HG03039 (cell line): ENCODE measurements around the gene PCYT1B.
"Not testable (repeated sequence)": the region's sequence is repeated elsewhere in the genome, so short reads cannot be mapped to it uniquely, and the experiment has no call there.

Experiments
- ATAC-seq: cut with Tn5 transposase; IDR thresholded peaks from one replicate; pipeline ENCODE4 v1.9.1; 2021; ENCODE audit warnings: mild to moderate bottlenecking, moderate library complexity; ENCODE audit not compliant: unreplicated experiment

PCYT1B gene

GRCh38 chrX:24646745-24647182 lies 383 bp downstream of the PCYT1B start:
- ATAC-seq = no peak

- ATAC-seq = no peak
Observed at GRCh38 chrX:24646006-24646405, 1.1 kb downstream of the PCYT1B start.

- ATAC-seq = no peak
Observed at GRCh38 chrX:24643116-24643515, 4.0 kb downstream of the PCYT1B start.

- no peak for ATAC-seq
Observed at GRCh38 chrX:24629701-24630100, 17.4 kb downstream of the PCYT1B start.

- ATAC-seq = no peak
Observed at GRCh38 chrX:24619647-24620046, 27.5 kb downstream of the PCYT1B start.

- no peak for ATAC-seq
Observed at GRCh38 chrX:24610516-24610915, 36.6 kb downstream of the PCYT1B start.

- ATAC-seq = no peak
Observed at GRCh38 chrX:24607616-24608015, 39.5 kb downstream of the PCYT1B start.

GRCh38 chrX:24605941-24606340 lies 41.2 kb downstream of the PCYT1B start:
- not testable (repeated sequence) for ATAC-seq

GRCh38 chrX:24603191-24603590 lies 44.0 kb downstream of the PCYT1B start:
- no peak for ATAC-seq

- no peak for ATAC-seq
Observed at GRCh38 chrX:24601858-24602257, 45.3 kb downstream of the PCYT1B start.

GRCh38 chrX:24594501-24594900 lies 52.6 kb downstream of the PCYT1B start:
- no peak for ATAC-seq

GRCh38 chrX:24590111-24590510 lies 57.0 kb downstream of the PCYT1B start:
- ATAC-seq = no peak

GRCh38 chrX:24577091-24577490 lies 70.1 kb downstream of the PCYT1B start:
- no peak for ATAC-seq

- ATAC-seq = no peak
Observed at GRCh38 chrX:24575496-24575895, 71.7 kb downstream of the PCYT1B start.

GRCh38 chrX:24574743-24575142 lies 72.4 kb downstream of the PCYT1B start:
- ATAC-seq = no peak

- ATAC-seq = no peak
Observed at GRCh38 chrX:24567169-24567568, 80.0 kb downstream of the PCYT1B start.

- ATAC-seq = no peak
Observed at GRCh38 chrX:24566240-24566639, 80.9 kb downstream of the PCYT1B start.

- ATAC-seq = no peak
Observed at GRCh38 chrX:24563291-24564010, 83.7 kb downstream of the PCYT1B start.

GRCh38 chrX:24561121-24561520 lies 86.0 kb downstream of the PCYT1B start:
- ATAC-seq = no peak

- no peak for ATAC-seq
Observed at GRCh38 chrX:24553011-24553410, 94.1 kb downstream of the PCYT1B start.

- ATAC-seq = no peak
Observed at GRCh38 chrX:24550166-24550565, 97.0 kb downstream of the PCYT1B start.

- no peak for ATAC-seq
Observed at GRCh38 chrX:24547961-24548360, 99.2 kb downstream of the PCYT1B start.

GRCh38 chrX:24542756-24543155 lies 104.4 kb downstream of the PCYT1B start:
- ATAC-seq = no peak
